GM21576 (cell line): Measurements from ENCODE around the gene ZSWIM9.
"Not testable (repeated sequence)": the region's sequence is repeated elsewhere in the genome, so short reads cannot be mapped to it uniquely, and the experiment has no call there.

Experiments used
- ATAC-seq: cut with Tn5 transposase; IDR thresholded peaks from one replicate; pipeline ENCODE4 v1.9.1; 2021; ENCODE audit warnings: mild to moderate bottlenecking, moderate library complexity; ENCODE audit not compliant: unreplicated experiment

Gene ZSWIM9

DNA sequence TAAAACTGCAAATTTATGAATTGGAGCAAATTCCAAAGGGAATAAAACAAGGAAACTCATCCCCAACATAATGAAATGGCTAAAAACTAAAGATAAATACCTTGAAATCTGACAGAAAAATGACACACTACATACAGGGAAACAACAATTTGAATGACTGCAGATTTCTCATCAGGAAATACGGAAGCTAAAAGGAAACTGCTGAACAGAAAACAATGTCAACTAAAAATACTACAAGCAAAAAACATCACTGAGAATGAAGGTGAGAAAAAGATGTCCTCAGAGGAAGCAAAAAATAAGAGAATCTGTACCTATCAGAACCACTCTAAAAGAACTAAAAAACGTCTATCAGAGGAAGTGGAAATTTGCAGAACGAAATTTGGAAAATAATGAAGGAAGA is 39.5 kb downstream of the ZSWIM9 start:
- ATAC-seq: no peak

DNA sequence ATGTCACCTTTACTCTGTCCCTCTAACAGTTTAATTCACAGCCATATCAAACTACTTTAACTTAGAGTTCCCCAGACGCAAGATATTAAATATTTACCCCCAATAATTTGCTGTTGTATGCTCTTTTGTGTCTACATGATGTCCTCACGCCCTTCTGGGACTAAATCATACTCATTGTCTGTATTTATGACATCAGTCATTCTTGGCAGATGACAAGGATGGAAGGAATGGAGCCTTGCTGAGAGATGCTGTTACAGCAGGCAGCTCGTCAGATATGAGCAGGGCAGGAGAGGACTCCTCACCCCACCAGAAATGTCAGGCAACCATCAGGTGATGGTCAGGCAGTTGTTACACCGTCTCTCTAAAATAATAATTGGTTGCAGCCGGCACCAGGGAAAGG is 43.5 kb downstream of the ZSWIM9 start:
- no peak for ATAC-seq

DNA sequence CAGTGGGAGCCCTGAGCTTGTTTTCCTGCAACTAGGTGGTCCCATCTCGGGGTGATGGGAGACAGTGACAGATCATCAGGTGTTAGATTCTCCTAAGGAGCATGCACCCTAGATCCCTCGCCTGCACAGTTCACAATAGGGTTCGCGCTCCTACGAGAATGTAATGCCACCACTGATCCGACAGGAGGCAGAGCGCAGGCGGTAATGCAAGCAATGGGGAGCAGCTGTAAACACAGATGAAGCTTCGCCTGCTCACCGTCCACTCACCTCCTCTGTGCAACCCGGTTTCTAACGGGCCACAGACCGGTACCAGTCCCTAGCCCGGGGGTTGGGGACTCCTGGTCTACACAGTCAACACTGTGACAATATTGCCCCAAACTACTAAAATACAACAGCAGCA is 46.5 kb downstream of the ZSWIM9 start:
- ATAC-seq: no peak

DNA sequence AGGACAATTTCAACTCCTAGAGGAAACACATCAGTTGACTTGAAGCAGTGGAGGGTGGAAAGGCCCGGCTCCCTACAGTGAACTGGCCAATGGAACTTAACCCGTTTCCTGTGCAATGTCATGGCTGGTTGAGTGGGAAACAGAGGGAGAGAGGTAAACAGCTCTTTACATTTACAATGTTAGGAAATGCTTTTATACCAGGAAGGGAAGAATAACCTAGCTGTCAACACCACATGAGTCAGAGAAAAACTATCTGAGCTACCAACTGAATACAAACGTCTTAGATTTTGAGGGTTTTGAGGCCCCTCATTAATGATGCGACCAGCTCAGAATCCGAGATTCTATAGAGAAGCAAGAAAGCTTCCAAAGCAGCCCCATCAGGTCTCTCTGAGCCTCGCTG is 48.5 kb downstream of the ZSWIM9 start:
- ATAC-seq: no peak

DNA sequence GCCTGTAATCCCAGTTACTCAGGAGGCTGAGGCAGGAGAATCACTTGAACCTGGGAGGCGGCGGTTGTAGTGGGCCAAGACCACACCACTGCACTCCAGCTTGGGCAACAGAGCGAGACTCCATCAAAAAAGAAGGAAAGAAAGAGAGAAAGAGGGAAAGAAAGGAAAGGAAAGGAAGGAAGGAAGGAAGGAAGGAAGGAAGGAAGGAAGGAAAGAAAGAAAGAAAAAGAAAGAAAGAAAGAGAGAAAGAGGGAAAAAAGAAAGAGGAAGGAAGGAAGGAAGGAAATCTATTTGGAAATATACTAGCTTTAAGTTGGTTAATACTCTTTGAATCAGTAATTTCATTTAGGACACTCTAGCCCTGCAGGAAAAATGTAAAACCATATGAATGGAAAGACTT is 50.3 kb downstream of the ZSWIM9 start:
- not testable (repeated sequence) for ATAC-seq

DNA sequence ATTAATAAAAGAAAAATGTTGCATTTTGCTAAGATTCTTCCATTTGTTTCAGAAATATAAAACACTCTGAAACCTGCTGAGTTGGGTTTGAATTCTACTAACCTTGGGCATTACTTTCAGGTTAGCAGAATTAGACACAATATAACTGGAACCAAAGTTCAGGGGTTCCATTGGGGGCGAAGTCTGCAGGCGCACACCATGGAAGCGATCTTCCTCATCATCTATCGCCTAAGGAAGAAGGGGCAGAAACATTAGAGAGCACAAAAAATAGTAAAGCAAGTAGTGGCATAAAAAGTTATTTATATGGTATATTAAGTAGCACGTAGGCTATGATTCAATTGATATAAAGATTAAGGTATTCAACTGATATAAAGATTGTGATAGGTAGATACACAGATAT is 51.1 kb downstream of the ZSWIM9 start:
- ATAC-seq: no peak

DNA sequence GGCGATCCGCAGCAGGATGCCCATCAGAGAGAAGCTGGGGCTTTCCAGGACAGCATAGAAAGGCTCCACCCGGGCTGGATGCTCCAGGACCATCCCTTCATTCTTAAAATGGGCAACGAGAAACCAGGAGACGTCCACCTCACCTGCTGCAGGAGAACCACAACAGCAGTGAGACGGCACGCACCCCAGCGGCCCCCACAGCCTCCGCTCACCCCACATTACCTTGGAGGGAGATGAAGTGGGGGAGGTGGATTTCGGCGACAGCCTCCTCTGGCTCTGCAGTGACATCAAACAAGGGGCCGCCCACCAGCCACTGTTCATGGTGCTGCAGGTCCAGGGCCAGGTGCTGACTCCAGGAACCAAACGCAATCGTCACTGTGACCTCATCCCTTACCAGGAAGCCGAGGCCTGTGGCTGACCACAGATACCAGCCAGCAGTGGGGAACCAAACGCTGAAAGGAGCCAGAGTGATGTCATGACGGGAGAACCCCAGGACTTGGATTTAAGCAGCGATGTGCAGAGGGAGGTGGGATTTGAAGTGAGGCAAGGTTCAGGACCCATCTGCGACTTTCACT is 60.2 kb downstream of the ZSWIM9 start:
- ATAC-seq: no peak

DNA sequence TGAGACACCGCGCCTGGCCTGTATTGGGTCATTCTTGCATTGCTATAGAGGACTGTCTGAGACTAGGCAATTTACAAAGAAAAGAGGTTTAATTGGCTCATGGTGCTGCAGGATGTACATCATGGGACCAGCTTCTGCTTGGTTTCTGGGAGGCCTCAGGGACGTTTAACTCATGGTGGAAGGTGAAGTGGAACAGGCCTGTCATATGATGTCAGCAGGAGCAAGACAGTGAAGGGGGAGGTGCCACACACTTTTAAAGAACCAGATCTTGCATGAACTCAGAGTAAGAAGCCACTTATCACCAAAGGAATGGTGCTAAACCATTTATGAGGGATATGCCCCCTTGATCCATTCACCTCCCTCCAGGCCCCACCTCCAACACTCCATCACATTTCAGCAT is 66.6 kb downstream of the ZSWIM9 start:
- ATAC-seq: no peak

DNA sequence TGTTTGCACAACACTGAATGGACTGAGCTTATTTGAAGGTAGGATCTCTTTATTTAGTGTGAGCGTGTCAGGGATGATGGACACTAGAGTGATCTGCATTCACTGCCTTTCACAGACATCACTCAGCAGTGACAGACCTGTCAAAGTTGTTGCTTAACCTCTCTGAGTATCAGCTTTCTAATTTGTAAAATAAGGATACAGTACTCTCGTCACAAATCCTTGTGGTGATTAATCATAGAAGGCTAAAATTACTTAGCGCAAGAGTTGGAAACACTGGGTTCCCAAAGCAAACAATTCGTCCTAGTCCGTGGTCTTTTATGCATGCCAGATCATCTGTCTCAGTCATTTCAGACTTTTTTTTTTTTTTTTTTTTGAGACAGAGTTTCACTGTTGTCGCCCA is 68.6 kb downstream of the ZSWIM9 start:
- ATAC-seq: no peak

DNA sequence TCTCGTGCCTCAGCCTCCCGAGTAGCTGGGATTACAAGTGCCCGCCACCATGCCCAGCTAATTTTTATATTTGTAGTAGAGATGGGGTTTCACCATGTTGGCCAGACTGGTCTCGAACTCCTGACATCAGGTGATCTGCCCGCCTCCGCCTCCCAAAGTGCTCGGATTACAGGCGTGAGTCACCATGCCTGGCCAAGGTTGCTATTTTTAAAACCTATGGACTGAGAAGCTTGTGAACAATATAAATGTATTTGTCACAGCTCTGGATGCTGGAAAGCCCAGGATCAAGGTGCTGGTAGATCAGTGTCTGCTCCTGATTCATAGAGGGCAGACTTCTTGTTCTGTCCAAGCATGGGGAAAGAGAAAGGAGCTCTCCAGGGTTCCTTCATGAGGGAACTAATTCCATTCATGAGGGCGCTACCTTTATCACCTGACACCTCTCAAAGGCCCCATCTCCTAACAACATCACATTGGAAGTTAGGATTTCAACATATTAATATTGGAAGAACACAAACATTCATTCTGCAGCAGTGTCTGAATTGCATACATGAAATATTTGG is 69.2 kb downstream of the ZSWIM9 start:
- no peak for ATAC-seq

DNA sequence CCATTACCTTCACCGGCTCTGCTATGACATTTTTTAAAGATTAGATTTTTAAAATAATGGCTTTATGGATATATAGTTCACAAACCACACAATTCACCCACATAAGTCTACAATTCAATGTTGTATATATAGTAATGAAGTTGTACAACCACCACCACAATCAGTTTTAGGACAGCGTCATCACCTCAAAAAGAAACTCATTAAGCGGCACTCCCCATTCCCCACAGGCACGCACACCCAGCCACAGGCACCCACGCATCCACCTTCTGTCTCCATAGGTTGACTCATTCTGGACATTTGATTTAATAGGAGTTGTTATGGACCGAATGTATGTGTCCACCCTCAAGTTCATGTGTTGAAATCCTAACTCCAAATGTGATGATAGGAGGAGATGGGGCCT is 71.3 kb downstream of the ZSWIM9 start:
- not testable (repeated sequence) for ATAC-seq

DNA sequence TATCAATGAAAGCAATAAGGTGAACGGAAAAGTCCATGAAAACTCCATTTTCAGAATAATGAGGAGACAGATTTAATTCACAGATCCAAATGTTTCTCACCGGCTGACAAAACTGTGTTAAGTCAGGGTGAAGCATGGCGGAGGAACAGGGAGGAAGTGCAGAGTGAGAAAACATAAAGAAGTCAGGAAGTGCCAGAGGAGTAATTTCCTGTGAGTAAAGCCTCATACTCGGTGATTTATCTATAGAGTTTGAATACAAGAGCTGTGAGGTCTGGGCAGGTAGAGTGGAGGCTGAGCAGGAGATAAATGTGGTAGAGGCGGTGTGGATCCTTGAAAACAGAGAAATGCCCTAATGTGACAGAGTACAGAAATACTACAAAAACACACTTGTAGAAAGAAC is 73.8 kb downstream of the ZSWIM9 start:
- ATAC-seq: no peak

DNA sequence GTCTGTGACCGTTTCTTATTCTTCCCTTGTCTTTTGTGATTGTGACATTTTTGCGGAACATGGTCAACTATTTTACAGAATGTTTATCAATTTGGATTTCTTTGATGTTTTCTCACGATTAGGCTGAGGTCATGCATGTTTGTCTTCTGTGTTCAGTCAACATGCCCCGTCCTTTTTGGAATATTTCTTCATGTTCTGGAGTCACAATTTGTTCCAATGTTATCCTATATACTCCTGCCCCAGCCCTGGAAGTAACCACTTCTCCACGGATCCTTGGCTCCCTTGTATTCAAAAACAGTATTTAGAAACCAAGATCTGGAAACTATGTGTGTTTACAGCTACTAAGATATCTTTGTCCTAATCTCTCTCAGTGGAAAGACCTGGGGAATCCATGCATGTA is 75.6 kb downstream of the ZSWIM9 start:
- ATAC-seq: no peak

DNA sequence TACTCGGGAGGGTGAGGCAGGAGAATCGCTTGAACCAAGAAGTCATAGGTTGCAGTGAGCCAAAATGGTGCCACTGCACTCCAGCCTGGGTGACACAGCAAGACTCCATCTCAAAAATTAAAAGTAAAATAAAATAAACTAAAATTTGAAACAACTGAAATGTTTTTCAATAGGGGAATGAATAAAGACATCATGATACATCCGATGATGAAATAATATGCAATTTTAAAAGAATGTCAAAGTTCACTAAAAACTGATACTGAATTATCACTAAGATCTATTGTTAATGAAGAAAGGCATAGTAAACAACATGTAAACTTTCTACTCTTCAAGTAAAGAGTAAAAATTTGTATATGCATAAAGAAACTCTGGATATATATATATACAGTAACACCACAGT is 76.7 kb downstream of the ZSWIM9 start:
- no peak for ATAC-seq
